H1 (cell line): Measurements from ENCODE around the gene LIN37. TPM values are rescaled to one million over a fixed set of nuclear protein-coding genes. Genes with fewer than 3 reads are reported as not detected.

Source experiments
- CBX5 ChIP-seq: fragments of 300-800, 300-1000 bp; sonication (generic); IDR thresholded peaks from 2 replicates; pipeline ENCODE4 v1.7.1; 2016; ENCODE audit warnings: antibody characterized with exemption, low read length, low read depth
- CREB1 ChIP-seq: IDR thresholded peaks from 2 replicates; pipeline ENCODE4 v1.6.1; 2012; ENCODE audit warnings: inconsistent platforms
- E2F6 ChIP-seq: IDR thresholded peaks from 2 replicates; pipeline ENCODE4 v1.6.1; 2012; ENCODE audit warnings: inconsistent platforms
- JUN ChIP-seq: IDR thresholded peaks from 2 replicates; pipeline ENCODE4 v1.6.1; 2011; ENCODE audit warnings: low read depth, mild to moderate bottlenecking, improper control_type of control experiment, low read length
- MAFK ChIP-seq: IDR thresholded peaks from 2 replicates; pipeline ENCODE4 v1.6.1; 2012; ENCODE audit warnings: low read depth, mild to moderate bottlenecking, improper control_type of control experiment, low read length
- MAX ChIP-seq: IDR thresholded peaks from 2 replicates; pipeline ENCODE4 v1.6.1; 2012; ENCODE audit warnings: inconsistent platforms
- POLR2AphosphoS5 ChIP-seq: IDR thresholded peaks from 2 replicates; pipeline ENCODE4 v1.6.1; 2011; ENCODE audit warnings: low read depth, low read length
- POU5F1 ChIP-seq: IDR thresholded peaks from 2 replicates; pipeline ENCODE4 v1.6.1; 2011; ENCODE audit warnings: low read depth, mild to moderate bottlenecking, low read length, moderate library complexity
- SIN3A ChIP-seq, 2 experiments: IDR thresholded peaks in 1 of 2; conservative IDR thresholded peaks in 1 of 2; 2 replicates each; pipeline ENCODE4 v1.6.1; 2011 to 2012; ENCODE audit warnings: low read length in 2 of 2, improper control_type of control experiment in 1 of 2, low read depth in 1 of 2, mild to moderate bottlenecking in 1 of 2
- SP1 ChIP-seq: IDR thresholded peaks from 2 replicates; pipeline ENCODE4 v1.6.1; 2011; ENCODE audit warnings: low read depth, low read length
- TAF7 ChIP-seq: optimal IDR thresholded peaks from 2 replicates; pipeline ENCODE3; 2011; ENCODE audit warnings: low read depth, mild to moderate bottlenecking, inconsistent platforms, low read length, moderate library complexity, borderline replicate concordance
- polyA plus RNA-seq, 7 experiments: library from polyadenylated mRNA; depleted of rRNA in 3 of 7; stranded (reverse) in 5 of 7; unstranded in 2 of 7; fragments of >200 nt in 5 of 7; fragments of 200-250 nt in 2 of 7; gene quantifications; 1 replicate in 5 of 7; 2 replicates in 1 of 7; 4 replicates in 1 of 7; pipeline versions ENCODE4 v1.2.1 to v1.2.3, GENCODE V29; 2011 to 2013; ENCODE audit warnings: missing spikeins in 2 of 7, mixed read lengths in 2 of 7
- total RNA-seq: library from RNA; stranded (reverse); fragmentation: NEBNext Ultra II Directional; extraction: Animal tissue kit (Norgen Biotek cat#: 25700); gene quantifications from 2 replicates; pipeline ENCODE4 v1.2.1, GENCODE V29; 2021
- TF ChIP-seq, protein P1 (sequence below), 3 experiments: IDR thresholded peaks; 1 replicate in 2 of 3; 2 replicates in 1 of 3; pipeline versions ENCODE4 v1.5.1 to v1.6.1; 2011; ENCODE audit warnings: low read length in 3 of 3, mild to moderate bottlenecking in 3 of 3, inconsistent platforms in 2 of 3, low read depth in 1 of 3, moderate library complexity in 1 of 3; ENCODE audit not compliant: insufficient read depth in 1 of 3; ENCODE audit errors: control extremely low read depth in 1 of 3

The LIN37 gene
- total and polyA plus RNA-seq, 2 of the 8 experiments (the other 6 are each of a cell fraction or from before 2014, with no cell fraction given) = 3.8 to 9.8 TPM

DNA sequence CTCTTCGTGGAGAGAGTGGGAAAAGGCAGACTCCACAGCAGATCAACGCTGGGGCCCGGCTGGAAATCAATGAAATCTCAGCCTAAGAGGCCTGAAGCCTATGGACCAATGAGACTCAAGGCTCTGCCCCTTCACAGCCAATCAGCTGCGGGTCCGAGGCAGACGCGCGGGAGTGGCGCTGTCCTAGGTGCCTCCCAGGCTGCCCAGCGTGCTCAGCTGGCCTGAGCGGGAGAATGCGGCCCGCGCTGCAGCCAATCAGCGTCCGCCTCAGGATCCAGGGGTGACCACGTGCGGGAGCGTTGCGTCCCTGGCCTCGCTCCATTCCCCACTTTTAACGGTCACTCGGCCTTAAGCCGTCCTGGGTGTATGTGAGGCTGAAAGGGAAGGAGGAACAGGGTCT is 44.2 kb upstream of the LIN37 start, which contains the start of gene ZBTB32 (continued):
- TF ChIP-seq TAF7 = no peak
- TF ChIP-seq JUN = no peak
- TF ChIP-seq POLR2AphosphoS5 = peak; percentile 15; the same call in 1 of the 2 replicates
- TF ChIP-seq, protein P1, sequence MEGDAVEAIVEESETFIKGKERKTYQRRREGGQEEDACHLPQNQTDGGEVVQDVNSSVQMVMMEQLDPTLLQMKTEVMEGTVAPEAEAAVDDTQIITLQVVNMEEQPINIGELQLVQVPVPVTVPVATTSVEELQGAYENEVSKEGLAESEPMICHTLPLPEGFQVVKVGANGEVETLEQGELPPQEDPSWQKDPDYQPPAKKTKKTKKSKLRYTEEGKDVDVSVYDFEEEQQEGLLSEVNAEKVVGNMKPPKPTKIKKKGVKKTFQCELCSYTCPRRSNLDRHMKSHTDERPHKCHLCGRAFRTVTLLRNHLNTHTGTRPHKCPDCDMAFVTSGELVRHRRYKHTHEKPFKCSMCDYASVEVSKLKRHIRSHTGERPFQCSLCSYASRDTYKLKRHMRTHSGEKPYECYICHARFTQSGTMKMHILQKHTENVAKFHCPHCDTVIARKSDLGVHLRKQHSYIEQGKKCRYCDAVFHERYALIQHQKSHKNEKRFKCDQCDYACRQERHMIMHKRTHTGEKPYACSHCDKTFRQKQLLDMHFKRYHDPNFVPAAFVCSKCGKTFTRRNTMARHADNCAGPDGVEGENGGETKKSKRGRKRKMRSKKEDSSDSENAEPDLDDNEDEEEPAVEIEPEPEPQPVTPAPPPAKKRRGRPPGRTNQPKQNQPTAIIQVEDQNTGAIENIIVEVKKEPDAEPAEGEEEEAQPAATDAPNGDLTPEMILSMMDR (IDR thresholded peaks at IDR 0.05; ENCODE audit: control extremely low read depth in 1 of 3, insufficient read depth in 1 of 3, low read depth in 1 of 3, low read length in 3 of 3) = no peak
- TF ChIP-seq SIN3A (conservative IDR thresholded peaks at IDR 0.05 in 1 of 2, IDR thresholded peaks at IDR 0.05 in 1 of 2; ENCODE audit: low read depth in 1 of 2, low read length in 2 of 2) = peak in 1 of 2 experiments; percentile 84; a peak in 2 of 4 replicates
- peak; percentile 100 for TF ChIP-seq MAX
- TF ChIP-seq MAFK = no peak
- no peak for TF ChIP-seq CBX5
- TF ChIP-seq SP1 = 0 out of 2 replicates have a peak, but pooled peaks have one; percentile 33
- TF ChIP-seq POU5F1 = no peak
- TF ChIP-seq CREB1 = peak; percentile 77
- peak; percentile 100 for TF ChIP-seq E2F6
